ENCODE data around the gene SENP7.
"Not testable (repeated sequence)": the region's sequence is repeated elsewhere in the genome, so short reads cannot be mapped to it uniquely, and the experiment has no call there.

Gene SENP7

GRCh38 chr3:101519685-101520365 lies 6.8 kb upstream of the SENP7 start:
- DNase-seq = no peak

GRCh38 chr3:101518421-101518871 lies 5.4 kb upstream of the SENP7 start:
- DNase-seq = peak; percentile 13

- peak; percentile 43 for DNase-seq
Measured at GRCh38 chr3:101513419-101513986, 491 bp upstream of the SENP7 start.

GRCh38 chr3:101512396-101512645 lies 691 bp downstream of the SENP7 start:
- DNase-seq = no peak

- no peak for DNase-seq
Measured at GRCh38 chr3:101509811-101510210, 3.2 kb downstream of the SENP7 start.

GRCh38 chr3:101509281-101509680 lies 3.7 kb downstream of the SENP7 start:
- no peak for DNase-seq

GRCh38 chr3:101501783-101502182 lies 11.2 kb downstream of the SENP7 start:
- DNase-seq = no peak

GRCh38 chr3:101500208-101500607 lies 12.8 kb downstream of the SENP7 start:
- DNase-seq = no peak

- DNase-seq = no peak
Measured at GRCh38 chr3:101497803-101498202, 15.2 kb downstream of the SENP7 start.

GRCh38 chr3:101495552-101495951 lies 17.5 kb downstream of the SENP7 start:
- peak; percentile 67 for DNase-seq

- no peak for DNase-seq
Measured at GRCh38 chr3:101484805-101485620, 28.0 kb downstream of the SENP7 start.

GRCh38 chr3:101478980-101479379 lies 34.0 kb downstream of the SENP7 start:
- DNase-seq = no peak

GRCh38 chr3:101474841-101475552 lies 38.0 kb downstream of the SENP7 start:
- DNase-seq = not testable (repeated sequence)

- not testable (repeated sequence) for DNase-seq
Measured at GRCh38 chr3:101468676-101469075, 44.3 kb downstream of the SENP7 start.

- not testable (repeated sequence) for DNase-seq
Measured at GRCh38 chr3:101467310-101467663, 45.7 kb downstream of the SENP7 start.

GRCh38 chr3:101466465-101467309 lies 46.3 kb downstream of the SENP7 start:
- DNase-seq = peak; percentile 40

- no peak for DNase-seq
Measured at GRCh38 chr3:101464235-101464634, 48.8 kb downstream of the SENP7 start.

- DNase-seq = no peak
Measured at GRCh38 chr3:101461451-101461850, 51.6 kb downstream of the SENP7 start.

- DNase-seq = no peak
Measured at GRCh38 chr3:101458387-101458786, 54.6 kb downstream of the SENP7 start.

GRCh38 chr3:101454629-101455028 lies 58.4 kb downstream of the SENP7 start:
- no peak for DNase-seq

GRCh38 chr3:101453961-101454360 lies 59.1 kb downstream of the SENP7 start:
- DNase-seq = no peak

- not testable (repeated sequence) for DNase-seq
Measured at GRCh38 chr3:101438641-101439040, 74.4 kb downstream of the SENP7 start.

- DNase-seq = no peak
Measured at GRCh38 chr3:101433652-101434051, 79.4 kb downstream of the SENP7 start.

Measured in NCI-H82 (cell line).